Ureter (tissue), 1 donor: ENCODE measurements around the gene PRKN. TPM values are rescaled to one million over a fixed set of nuclear protein-coding genes. Genes with fewer than 3 reads are reported as not detected.

Experiments used
- DNase-seq: peaks from one replicate; pipeline ENCODE4 v3.0.0-alpha.2; 2020; ENCODE audit warnings: low spot score
- total RNA-seq: library from RNA; stranded (reverse); gene quantifications from one replicate; pipeline ENCODE4 v1.2.4, GENCODE V29; 2023
- donor health status: DM: yes; HTN: yes; CAD: no.

PRKN gene
- total RNA-seq, 1 donor from 2014 or later, result 12.1 TPM

- no peak for DNase-seq
Observed at GRCh38 chr6:161963181-161963580, 764.4 kb downstream of the PRKN start.

DNA sequence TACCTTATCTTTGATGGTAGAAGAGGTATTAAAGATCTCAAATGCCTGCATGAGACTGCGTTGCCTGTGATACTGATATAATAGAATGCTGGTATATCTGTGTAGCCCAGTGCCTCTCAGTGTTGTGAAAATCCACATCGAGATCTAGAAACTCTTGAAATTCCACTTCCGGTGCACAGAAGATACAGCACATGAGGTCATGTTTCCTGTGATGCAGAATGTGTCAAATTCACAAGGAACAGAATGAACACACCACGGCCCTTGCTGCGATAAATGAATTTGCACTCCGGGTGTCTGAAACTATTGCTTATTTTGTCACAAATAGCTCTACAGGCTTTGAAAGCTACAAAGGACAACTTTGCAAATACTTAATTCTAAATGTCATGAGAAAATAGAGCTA, 765.8 kb downstream of the PRKN start:
- DNase-seq, result no peak

DNA sequence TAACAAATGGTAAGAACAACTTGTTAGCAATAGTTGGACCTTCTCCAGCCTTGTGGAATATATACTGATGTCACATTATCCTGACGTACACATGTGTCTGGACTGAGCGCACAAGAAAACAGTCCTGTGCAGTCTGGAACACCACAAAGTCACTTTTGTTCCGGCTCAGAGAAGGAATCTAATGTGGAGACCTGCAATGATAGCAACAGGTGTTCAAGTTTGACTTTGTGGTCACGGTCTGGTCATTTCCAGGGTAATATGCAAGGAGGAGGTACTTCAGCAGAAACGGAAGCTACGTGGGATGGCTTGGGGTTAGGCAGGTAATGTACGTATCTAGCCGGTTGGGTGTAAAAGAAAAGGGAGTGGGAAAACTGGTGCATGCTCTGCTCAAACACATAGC, 766.5 kb downstream of the PRKN start:
- no peak for DNase-seq

GRCh38 chr6:161959072-161959471, 768.5 kb downstream of the PRKN start:
- DNase-seq, result no peak

GRCh38 chr6:161956082-161956481, 771.5 kb downstream of the PRKN start:
- no peak for DNase-seq

GRCh38 chr6:161954699-161955276, 772.8 kb downstream of the PRKN start:
- DNase-seq, result no peak

- DNase-seq, result no peak
Observed at GRCh38 chr6:161954077-161954476, 773.5 kb downstream of the PRKN start.

DNA sequence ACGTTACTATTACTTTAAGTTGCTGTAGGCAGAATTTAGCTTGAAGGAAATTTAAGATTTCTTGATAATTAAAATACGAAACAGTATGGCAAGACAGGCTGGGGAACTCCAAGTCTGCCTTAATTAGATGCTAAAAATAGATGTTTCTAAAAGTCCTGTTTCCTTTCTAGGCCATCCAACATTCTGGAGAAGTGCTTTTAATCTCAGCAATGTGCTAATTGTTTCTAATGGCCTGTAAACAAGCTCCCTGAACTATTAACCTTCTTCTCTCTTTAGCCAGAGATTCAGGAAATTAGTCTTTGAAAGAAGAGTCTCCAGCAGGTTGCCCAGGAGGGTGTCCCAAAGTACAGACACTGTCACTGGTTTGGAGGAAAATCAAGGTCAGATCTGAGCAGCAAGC, 776.4 kb downstream of the PRKN start:
- no peak for DNase-seq

DNA sequence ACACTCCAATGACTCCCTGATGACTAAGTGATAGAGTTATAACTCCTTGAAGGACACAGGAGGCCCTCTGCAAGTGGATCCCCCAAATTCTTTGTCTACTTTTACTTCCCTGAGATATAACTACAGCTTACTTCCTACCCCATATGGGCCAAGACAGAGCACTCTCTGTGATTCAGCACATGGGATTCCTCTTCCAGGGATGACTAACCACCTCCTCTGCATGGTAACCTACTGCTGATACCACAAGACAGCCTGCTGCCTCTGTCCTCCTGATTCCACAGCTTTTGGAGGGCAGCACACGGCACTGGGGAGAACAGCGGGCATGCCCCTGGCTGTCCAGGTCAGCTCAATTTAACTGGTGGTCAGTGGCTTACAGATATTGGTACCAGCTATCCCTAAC, 778.0 kb downstream of the PRKN start:
- DNase-seq, result no peak

- DNase-seq, result no peak
Observed at GRCh38 chr6:161948462-161948861, 779.1 kb downstream of the PRKN start.

DNA sequence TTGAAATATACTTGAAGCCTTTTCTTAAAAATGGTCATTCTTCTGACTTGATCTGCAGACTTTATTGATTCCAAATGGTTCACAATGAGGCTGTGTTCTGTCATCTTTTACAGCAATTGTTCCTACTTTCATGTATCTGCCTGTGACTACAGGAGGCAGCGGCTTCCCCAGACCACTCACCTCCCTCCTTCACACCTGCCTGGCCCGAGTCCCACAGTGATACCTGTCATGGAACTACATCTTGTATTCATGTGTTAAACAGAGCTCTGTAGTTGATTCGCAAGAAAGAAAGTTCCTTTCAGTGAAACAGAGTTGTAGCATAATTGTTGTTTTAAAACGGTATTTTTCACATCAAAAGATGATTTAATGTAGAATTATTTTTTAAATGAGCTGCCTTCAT, 780.2 kb downstream of the PRKN start:
- no peak for DNase-seq

- no peak for DNase-seq
Observed at GRCh38 chr6:161946461-161946860, 781.1 kb downstream of the PRKN start.

DNA sequence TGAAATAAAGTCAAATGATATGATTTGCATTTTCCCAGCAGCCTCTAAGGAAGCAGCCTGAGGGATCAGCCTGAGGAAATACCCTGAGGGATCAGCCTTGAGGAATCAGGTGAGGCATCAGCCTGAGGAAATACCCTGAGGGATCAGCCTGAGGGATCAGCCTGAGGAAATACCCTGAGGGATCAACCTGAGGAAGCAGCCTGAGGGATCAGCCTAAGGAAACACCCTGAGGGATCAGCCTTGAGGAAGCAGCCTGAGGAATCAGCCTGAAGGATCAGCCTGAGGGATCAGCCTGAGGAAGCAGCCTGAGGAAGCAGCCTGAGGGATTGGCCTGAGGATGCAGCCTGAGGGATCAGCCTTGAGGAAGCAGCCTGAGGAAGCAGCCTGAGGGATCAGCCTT, 784.0 kb downstream of the PRKN start:
- no peak for DNase-seq

GRCh38 chr6:161941565-161941964, 786.0 kb downstream of the PRKN start:
- DNase-seq, result no peak

- no peak for DNase-seq
Observed at GRCh38 chr6:161940519-161940918, 787.0 kb downstream of the PRKN start.

GRCh38 chr6:161926324-161926723, 801.2 kb downstream of the PRKN start:
- no peak for DNase-seq

GRCh38 chr6:161924516-161925116, 803.0 kb downstream of the PRKN start:
- DNase-seq, result no peak

DNA sequence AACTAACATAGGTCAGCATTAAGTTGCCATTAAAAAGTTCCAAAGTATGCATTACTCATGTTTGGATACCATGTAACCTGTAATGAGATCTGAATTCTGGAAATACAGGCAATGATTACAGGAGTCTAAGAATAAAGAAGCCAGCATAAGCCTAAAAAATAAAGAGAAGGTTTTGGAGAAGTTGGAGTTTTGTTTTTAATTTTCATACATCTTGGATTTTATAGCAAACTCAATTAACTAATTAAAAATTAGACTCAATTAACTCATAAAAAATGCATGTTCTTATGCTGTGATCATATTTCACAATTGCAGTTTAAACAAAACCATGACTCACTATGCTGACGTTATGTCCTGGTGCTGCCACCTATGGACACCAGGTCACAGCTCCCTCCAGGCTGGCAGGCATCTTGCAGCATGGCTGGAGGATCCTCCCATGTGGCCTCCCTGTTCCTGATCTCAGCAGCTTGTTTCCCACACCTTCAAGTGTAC, 804.9 kb downstream of the PRKN start:
- DNase-seq, result peak; percentile 52

- no peak for DNase-seq
Observed at GRCh38 chr6:161921602-161922395, 805.8 kb downstream of the PRKN start.

DNA sequence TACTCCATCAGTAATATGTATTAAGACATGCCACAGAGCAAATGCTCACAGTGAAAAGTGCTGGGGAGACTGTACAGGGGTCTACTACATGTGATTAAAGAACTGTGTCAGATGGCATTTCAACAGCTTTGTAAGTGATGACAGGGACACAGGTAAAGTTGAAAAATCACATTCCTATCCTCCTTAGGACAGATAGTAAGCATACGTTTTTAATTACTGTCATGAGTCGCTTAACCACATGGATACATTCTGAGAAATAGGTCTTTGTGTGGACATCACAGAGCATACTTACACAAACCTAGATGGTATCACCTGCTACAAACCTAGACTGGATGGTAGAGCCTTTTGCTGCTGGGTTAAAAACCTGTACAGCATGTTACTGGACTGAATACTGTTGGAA, 807.9 kb downstream of the PRKN start:
- DNase-seq, result no peak

DNA sequence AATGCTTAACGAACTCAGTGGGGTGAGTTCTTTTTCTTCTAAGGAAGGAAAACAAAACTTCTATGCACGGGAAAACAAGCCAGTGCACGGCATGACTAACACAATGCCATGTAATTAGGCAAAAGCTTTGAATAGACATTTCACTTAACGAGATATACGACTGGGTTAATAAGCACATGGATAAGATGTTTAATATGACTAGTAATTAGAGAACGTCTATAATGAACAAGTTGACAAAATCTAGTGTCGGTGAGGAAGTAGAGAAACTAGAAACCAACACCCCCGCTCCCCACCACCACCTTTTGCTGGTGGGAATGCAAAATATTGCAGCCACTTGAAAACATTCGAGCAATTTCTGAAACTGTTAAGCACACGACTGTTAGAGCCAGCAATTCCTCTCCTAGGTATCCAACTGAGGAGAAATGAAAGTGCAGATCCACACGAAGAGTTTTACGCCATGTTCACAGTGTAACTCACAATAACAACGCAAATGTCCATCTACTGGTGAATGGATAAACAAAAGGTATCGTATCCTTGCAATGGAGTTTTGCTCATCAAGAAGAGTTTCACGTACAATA, 808.8 kb downstream of the PRKN start:
- no peak for DNase-seq

- DNase-seq, result no peak
Observed at GRCh38 chr6:161918109-161918531, 809.4 kb downstream of the PRKN start.

DNA sequence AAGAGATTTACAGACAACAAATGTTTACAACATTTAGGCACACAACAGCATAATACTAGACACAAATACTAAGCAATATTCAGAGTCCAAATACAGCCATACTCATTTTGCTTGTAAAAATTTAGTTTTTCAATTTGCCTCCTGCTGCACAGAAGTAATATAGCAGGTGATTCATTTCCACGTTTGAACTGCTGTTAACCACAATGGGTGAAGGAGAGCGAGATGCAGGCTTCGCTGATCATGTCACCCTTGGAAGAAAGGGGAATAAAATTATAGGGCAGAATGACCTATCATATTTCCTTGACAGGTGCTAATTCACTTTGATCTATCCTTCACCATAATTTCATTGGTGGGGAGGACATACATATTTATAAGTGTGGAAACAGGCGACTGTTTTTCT, 809.9 kb downstream of the PRKN start:
- DNase-seq, result no peak
